Right lobe of liver (tissue), 4 donors: ENCODE results near the gene PRKAR1B.

Source experiments
- POLR2A ChIP-seq: fragments of 450-650 bp; IDR thresholded peaks from one replicate; pipeline ENCODE4 v1.6.1; 2017; ENCODE audit warnings: antibody characterized with exemption, mild to moderate bottlenecking
- TF ChIP-seq, protein P1 (sequence below), 4 donors: fragments of 200-600 bp in 3 of 4; fragments of 450-650 bp in 1 of 4; IDR thresholded peaks; one replicate each; pipeline versions ENCODE4 v1.5.1 to v1.8.0; 2016 to 2022; ENCODE audit warnings: antibody characterized with exemption in 4 of 4, mild to moderate bottlenecking in 2 of 4
- donor health status: DM: no; HTN: no; CAD: no.
- donor health status: DM: no; HTN: no; CAD: no.
- donor health status: DM: no; HTN: yes; CAD: no.

- TF ChIP-seq, protein P1, sequence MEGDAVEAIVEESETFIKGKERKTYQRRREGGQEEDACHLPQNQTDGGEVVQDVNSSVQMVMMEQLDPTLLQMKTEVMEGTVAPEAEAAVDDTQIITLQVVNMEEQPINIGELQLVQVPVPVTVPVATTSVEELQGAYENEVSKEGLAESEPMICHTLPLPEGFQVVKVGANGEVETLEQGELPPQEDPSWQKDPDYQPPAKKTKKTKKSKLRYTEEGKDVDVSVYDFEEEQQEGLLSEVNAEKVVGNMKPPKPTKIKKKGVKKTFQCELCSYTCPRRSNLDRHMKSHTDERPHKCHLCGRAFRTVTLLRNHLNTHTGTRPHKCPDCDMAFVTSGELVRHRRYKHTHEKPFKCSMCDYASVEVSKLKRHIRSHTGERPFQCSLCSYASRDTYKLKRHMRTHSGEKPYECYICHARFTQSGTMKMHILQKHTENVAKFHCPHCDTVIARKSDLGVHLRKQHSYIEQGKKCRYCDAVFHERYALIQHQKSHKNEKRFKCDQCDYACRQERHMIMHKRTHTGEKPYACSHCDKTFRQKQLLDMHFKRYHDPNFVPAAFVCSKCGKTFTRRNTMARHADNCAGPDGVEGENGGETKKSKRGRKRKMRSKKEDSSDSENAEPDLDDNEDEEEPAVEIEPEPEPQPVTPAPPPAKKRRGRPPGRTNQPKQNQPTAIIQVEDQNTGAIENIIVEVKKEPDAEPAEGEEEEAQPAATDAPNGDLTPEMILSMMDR (IDR thresholded peaks at IDR 0.05) = no peak
- TF ChIP-seq POLR2A = no peak
These were observed 182.5 kb downstream of the PRKAR1B start for GRCh38 chr7:544338-545221.
